ENCODE data around the gene SIX2. TPM values are rescaled to one million over a fixed set of nuclear protein-coding genes. Genes with fewer than 3 reads are reported as not detected.

SIX2 gene
- total RNA-seq, 1 experiment from 2014 or later, result 15.6 TPM

DNA sequence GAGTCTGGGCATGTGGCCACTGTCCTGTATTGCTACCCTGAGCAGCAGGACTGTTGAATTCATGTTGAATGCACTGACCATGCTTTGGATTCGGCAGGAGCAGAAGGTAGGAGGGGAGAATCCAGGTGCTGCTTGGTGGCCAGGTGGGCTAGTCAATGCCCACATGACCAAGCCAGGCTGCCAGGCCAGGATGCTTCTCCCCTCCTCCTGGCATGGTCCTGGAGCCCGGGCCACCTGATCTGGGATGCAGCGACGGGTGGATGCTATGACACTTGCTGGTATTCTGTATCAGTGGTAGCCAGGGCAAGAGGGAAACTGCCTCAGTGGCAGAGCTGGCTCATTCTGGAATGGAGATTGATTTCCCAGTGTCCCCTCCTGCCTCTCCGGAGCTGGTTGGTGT lies 14.8 kb upstream of the SIX2 start:
- no peak for DNase-seq (ENCODE audit: low read depth)

DNA sequence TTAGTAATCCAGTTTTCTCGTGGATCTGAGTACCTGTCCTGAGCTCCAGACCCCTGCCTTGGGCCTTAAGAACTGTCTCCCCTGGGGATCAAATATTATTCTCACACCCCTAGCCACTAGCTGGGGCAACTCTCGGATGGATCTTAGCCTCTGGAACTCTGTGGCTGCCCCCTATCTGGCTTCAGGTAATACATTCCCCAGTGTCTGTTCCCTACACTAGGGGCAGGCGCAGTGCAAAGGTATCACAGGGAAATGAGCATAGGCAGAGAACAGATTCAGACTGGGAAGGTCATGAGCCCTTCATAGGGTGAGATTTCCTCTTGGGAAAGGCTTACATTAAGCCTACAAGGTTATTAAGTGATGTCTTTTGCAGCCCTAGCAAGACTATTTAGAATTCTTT lies 11.2 kb upstream of the SIX2 start:
- no peak for DNase-seq (ENCODE audit: low read depth)

DNA sequence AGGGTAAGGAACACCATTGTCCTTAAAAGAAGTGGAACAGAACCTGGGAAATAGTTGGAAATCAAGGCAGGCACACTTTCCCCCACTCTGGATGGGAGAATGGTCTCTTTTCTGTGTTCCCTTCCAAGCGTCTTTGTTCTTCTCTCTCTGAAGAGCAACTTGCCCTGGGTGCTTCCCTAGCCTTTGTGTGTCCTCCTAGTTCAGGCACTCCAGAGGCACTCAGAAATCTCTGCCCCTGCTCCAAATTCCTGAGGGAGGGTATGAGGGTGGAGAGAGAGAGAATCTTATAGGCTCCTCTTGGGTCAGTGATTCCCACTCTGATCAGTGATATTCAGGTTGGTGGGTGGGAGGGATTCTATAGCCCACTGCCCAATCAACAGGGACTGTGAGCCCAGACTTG lies 8.8 kb upstream of the SIX2 start:
- no peak for DNase-seq (ENCODE audit: low read depth)

DNA sequence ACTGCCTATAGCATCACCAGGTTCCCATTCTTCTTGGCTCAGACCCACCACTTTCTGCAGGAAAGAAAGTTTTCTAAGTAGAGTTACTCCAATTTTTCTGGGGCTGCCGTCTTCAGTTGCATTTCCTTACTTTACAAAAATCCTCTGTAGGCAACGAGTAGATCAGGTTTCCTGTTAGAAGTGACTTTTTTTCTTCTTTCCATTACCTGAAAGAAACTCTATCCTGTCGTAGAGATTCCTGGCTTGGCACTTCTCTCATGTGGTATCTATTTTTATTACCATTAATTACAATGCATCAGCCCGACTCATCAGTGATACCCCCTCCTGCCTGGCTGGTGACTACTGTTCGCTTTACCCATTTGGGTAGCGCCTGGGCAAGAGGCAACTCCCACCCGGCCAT lies 5.6 kb upstream of the SIX2 start:
- no peak for DNase-seq (ENCODE audit: low read depth)

DNA sequence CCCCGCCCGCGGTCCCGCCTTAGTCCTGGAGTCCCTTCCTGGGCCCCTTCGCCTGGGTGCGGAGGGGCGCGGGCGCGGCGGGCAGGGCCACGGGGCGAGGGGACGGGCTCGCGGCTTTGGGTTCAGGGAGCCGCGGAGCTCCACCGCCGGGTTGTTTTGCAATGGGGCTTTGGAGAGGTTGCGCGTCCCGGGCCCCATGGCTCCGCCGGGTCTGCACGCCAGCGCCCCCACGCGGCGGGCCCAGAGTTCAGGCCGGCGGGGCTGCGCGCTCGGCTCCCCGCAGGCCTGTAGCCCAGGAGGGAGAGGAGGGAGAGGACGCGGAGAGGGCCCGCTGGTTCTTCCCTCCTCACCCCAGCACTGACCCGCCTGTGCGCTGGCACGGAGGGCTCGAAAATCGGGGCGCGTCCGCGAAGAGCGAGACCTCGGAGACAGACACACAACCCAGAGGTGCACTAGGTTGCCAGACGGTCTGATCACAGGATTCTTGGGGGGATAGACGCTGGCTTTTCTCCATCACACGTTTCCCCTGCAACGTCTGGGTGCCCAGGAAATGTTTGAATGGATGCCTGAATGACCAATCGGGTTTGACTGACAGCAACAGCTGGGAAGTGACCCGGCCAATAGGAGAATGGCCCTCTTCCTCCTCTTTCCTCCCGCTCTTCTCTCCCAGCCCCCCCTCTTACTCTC lies 4.9 kb upstream of the SIX2 start:
- no peak for DNase-seq (ENCODE audit: low read depth)

DNA sequence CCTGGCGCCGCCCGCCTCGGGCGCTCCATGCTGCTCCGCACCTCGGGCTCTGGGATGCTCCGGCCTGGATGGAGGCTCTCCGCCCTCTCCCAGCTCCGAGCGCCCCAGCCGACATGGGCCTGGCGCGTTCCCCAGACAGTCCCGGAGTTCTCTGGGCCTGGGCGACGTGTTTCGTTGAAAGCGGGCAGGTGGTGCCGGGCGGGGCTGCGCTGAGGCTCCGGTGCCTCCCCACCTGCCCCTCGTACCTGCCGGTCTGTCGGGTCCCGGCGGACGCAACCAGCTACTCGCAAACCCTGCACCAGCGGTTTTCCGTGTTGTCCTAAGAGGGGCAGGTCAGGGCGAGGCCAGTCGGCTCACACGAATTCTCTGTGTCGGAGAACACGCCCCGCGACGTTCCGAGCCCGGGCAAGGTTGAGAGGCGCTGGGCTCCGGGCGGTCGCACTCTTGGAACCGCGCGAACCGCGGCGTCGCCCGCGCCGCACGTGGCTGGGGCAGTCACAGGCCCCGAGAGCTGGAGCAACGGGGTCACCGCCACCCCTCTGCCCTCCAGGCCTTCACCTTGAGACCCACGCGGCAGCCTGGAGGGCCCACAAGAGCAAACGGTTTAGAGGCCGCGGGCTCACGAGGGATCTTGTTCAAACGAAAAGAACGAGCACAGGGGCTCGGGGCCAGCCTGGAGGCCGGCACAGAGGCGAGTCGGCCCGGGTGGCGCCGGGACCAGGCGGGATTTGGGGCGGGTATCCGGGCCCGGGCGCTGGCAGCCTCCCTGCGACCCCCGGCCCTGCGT lies 4.2 kb upstream of the SIX2 start:
- no peak for DNase-seq (ENCODE audit: low read depth)

DNA sequence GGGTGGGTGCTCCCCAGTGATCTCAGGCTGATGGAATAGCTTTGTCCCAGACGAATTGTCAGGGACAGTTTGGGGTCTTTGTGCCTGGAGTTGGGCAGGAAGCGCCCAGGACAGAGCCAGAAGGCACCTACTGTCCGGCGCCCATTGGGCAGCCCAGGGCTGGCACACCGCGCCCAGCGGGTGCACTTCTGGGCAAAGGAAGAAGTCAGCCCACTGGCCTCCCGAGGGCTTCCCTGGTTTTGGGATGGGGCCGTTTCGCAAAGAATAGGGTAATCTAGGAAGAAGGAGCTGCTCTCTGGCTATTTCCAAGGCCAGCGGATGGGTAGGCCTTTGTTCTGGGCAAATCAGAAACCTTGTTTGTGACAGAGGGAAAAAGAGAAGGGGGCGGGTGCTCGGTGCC lies 3.5 kb upstream of the SIX2 start:
- no peak for DNase-seq (ENCODE audit: low read depth)

DNA sequence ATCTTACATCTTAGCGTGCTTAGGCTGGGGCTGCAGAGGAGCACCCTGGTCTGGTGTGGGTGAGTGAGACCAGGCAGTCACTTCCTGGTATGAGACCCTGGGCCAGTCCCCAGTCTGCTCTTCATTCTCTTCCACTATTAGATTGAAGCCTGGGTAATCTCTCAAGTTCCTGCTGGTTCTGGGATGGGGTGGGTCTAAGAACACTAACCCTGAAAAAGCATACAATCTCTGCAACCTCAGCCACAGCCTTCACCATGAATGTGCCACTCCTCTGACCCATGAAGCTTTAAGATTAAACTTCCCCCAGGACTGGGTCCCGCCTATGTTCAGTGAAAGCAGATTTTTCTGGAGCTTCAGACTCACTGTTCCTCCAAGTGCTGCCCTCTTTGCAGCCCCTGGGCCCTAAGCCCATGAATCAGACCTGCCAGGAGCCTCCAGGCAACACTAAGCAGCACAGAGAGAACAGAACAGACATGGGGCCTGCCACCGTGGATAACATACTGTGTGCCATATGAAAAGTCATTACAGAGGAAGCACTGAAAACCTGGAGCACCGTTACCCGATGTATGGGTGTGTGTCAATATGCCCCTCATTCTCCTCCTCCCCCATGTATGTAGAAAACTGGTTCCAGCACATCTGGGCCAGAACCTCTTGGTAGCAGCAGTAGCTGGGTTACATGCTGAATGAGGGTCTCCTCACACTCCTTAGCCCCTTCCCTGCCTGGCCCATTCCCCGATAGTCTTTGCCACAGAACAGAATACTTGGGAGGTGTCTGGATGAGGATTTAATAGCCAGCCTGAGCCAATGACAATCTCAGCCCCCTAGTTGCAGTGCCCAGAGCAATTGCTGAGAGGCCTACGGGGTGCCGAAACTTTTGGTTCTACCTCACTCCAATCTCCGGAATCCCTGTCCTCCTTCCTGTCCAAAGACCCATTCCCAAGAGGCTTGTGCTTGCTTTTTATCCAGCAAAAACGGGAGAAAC lies 2.7 kb upstream of the SIX2 start:
- peak; percentile 18 for DNase-seq (ENCODE audit: low read depth)

DNA sequence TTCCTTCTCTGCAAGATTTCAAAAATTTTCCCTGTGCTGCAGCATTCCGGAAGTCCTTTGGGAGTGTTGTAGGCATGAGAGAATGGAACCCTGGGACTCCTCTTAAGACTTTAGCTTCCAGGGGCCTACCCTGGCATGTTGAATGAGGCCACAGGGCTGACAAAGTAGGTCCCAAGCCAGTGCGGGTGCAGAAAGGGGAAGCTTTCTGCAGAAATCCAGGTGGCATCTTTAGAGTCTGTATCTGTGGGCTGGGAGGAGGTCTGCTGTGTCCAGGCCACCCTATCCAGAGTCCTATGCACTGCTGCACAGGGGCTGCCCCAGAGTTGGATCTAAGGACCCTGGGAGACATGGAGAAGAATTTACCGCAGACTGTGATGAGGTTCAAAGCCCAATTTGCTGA lies 1.9 kb upstream of the SIX2 start:
- DNase-seq (ENCODE audit: low read depth), result no peak

DNA sequence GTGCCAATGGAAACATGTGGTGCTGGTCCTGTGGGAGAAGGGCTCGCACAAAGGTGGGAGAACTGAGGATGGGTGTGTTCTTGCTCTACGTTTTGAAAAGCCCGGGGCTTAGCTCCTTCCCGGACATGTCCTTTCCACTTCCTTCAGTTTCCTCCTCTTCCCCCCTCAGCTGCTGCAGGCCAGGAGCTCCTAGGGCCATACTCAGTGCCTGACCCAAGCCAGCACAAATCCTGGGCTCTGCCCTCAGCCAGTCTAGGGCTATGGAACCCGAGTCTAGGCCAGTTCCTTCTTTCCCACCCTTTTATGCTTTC lies 1.4 kb upstream of the SIX2 start:
- no peak for DNase-seq (ENCODE audit: low read depth)

DNA sequence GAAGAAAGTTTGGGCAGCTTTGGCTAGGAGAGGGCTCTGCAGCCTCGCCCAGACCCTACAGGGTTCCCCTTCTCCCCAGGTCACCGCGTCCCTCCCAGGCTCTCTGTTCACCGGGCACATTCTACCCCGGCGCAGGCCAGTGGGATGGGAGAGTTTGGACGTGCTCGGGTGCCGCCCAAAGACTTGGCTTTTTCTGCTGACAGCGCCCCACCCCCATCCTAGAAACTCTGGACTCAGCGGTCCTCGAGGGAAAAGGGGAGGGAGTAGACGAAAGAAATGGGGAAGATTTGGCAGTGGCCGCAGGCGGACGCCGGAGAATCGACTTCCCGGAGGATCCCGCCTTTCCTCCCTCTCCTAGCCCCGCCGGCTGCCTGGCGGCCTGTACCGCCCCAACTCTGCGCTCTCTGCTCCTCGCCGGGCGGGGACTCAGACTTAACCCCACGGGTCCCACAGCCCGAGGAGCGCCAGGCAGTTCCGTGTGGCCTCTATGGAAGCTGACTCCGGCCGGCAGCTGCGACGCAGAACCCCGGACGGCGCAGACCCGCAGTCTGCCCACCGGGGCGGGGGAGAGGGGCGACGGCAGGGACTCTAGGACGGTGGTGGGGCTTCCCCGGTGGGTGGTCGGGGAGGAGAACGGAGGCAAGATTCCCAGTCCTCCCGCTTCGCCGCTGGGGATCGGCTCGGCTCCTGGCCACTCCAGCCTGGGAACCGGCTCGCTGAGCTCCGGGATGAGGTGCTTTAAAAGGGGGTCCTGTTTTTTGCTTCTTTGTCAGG lies 863 bp upstream of the SIX2 start:
- peak; percentile 77 for DNase-seq (ENCODE audit: low read depth)

DNA sequence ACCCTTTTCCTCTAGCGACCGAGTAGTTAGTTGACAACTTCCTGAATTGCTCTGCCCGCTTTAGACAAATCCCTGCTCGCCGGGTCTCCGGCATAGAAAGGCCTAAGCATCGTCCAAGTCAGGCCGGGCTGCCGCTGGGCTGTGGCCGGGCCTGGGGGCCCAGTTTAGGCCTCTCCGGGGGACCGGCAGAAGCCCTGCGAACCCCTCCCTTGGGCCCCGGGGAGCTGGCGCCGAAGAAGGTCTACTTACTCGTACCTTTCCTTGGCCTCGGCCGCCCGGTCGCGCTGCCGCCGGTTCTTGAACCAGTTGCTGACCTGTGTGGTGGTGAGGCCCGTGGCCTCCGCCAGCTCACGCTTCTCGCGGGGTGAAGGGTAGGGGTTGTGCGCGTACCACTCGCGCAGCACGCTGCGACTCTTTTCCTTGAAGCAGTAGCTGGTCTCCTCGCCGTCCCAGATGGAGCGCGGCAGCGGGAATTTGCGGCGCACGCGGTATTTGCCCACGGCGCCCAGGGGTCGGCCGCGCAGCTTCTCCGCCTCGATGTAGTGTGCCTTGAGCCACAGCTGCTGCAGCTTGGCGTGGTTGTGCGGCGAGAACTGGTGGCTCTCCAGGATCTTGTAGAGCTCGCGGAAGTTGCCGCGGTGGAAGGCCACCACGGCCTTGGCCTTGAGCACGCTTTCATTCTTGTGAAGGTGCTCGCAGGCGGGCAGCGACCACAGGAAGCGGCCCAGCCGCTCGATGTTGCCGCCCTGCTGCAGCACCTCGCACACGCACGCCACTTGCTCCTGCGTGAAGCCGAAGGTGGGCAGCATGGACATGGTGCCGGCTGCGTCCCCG lies 739 bp downstream of the SIX2 start:
- peak; percentile 42 for DNase-seq (ENCODE audit: low read depth)

DNA sequence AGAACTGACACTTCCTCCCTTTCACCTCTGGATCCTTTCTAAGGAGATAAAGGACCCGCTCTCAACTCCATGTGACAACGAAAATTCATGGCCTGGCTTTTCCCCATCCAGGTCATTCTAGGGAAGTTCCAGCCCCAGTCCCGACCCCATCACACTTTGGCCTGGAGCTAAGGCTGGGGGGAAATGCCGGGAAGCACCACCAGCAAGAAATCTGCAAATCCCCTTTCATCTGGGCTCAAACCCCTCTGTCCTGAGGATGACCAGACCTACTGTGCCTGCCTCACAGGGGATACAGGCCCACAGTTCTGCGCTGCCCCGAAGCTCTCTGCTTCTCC lies 1.3 kb downstream of the SIX2 start:
- DNase-seq (ENCODE audit: low read depth), result no peak

DNA sequence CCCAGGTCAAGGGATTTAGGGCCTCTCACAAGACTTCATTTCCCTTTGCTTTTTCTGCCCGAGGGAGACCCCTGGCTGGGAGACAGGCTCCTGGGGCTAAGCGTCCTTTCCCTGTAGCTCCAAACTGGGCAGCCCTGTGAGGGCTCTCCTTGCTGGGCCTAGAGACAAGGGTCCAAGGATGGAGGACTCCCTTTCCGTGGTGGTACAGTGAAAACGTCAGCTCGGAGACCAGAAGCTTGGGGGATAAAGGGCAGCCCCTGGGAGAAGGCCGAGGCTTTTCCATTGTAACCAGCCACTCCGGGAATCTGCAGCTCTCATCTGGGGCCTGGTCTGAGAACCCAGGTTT lies 2.3 kb downstream of the SIX2 start:
- DNase-seq (ENCODE audit: low read depth), result no peak

DNA sequence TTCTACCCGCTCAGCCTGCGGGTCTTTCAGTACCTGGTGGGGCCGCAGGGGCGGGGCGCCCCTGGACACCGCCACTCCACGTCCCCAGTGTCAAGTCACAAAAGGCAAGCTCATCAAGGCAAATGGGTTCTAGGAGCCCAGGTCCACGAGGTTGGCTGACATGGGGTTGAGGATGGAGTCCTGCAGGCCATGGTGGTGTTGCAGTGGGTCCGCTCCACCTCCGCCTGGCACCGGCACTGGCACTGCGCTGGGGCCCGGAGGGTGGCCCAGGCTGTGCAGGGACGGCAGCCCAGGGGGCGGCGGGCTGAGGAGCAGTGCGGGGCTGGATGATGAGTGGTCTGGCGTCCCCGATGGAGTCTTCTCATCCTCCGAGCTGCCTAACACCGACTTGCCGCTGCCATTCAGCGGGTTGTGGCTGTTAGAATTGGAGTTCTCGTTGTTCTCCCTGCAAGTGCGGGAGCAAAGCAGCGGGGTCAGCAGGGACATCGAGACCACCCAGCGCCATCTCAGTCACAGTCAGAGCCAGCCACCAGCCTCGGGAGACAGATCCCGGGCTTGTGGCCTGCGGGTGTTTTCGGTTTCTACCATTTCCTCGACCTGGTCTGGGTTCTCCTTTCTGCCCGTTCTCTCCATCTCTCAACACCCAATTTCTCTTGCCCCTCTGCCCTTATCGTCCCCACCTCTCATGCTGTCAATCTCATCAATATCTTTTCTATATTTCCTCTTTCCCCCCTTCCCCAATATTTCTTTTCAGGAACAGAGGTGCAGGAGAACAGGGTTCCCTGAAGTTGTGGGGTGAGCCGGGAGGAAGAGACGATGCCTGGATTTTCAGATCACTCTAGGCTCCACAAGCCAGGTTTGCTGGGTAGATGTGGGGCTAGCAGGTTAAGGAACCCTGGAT lies 3.0 kb downstream of the SIX2 start:
- DNase-seq (ENCODE audit: low read depth), result no peak

DNA sequence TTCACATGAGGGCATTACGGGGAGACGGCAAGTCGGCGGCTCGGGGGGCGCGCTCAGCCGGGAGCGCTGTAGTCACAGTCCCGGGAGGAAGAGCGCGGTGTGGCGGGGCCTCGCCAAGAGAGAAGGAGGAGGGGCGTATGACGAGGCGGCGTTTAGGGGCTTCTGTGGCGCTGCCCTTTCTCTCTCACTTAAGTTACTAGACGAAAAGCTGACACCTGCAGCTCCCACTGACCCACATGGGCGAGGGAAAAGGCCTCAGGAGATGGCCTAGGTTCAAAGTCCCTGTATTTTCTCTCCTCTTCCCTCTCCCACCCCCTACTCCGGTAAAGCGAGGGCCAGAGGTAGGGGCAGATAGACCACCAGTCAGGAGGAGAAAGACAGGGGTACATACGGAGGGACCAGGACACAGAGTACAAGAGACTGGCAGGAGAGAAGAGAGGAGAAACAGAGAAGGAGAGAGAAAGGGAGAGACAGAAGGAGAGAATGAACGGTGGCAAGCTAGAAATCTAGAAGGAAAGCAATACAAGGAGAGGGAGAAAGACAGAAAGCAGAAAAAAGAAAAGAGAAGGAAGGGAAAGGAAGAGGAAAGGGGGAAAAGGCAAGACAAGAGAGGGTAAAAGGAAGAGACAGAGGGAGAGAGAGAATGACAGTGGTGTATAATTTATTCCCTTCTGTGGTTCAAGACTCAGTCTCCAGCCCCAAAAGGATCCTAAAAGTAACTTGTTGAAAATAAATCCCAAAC lies 3.8 kb downstream of the SIX2 start:
- no peak for DNase-seq (ENCODE audit: low read depth)

DNA sequence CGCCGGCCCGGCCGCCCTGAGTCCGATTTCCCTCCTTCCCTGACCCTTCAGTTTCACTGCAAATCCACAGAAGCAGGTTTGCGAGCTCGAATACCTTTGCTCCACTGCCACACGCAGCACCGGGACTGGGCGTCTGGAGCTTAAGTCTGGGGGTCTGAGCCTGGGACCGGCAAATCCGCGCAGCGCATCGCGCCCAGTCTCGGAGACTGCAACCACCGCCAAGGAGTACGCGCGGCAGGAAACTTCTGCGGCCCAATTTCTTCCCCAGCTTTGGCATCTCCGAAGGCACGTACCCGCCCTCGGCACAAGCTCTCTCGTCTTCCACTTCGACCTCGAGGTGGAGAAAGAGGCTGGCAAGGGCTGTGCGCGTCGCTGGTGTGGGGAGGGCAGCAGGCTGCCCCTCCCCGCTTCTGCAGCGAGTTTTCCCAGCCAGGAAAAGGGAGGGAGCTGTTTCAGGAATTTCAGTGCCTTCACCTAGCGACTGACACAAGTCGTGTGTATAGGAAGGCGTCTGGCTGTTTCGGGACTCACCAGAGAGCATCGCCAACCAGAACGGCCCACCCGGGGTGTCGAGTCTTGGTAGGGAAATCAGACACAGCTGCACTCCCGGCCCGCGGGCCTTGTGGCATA lies 4.6 kb downstream of the SIX2 start:
- DNase-seq (ENCODE audit: low read depth), result no peak

Measured in HT1080 (cell line).